ENCODE data around the gene ALDH1A1. TPM values are rescaled to one million over a fixed set of nuclear protein-coding genes. Genes with fewer than 3 reads are reported as not detected.

Gene ALDH1A1
- total and polyA plus RNA-seq, 2 experiments from 2014 or later, result not detected

- H3K9ac ChIP-seq, result no peak overlapping the region
- no peaks in the 10 kb centered on the region for H3K36me3 ChIP-seq (ENCODE audit: low read depth)
- in situ Hi-C loops (cut with MboI), result no loop called here
- H3K9me2 ChIP-seq (ENCODE audit: insufficient read depth), result no peaks in the 10 kb centered on the region
- no peaks in the 10 kb centered on the region for H3K79me2 ChIP-seq (ENCODE audit: insufficient read depth)
- H3K4me1 ChIP-seq (ENCODE audit: insufficient read depth), result no peaks in the 10 kb centered on the region
- TF ChIP-seq EZH2 (IDR thresholded peaks at IDR 0.05; ENCODE audit: insufficient read depth, poor library complexity, severe bottlenecking) (no peak), EZH2phosphoT487 (IDR thresholded peaks at IDR 0.05; ENCODE audit: insufficient read depth, low read depth) (no peak)
- H3K4me2 ChIP-seq (ENCODE audit: unreplicated experiment), result no peak overlapping the region
- DNase-seq, result no peak
- 42 to 67% methylated on average over 1 of the region's 1 CpG for WGBS, 2 experiments (ENCODE audit: low coverage in 1 of 2, low lambda C conversion rate in 2 of 2, missing lambda C conversion rate in 2 of 2)
- no peaks in the 10 kb centered on the region for H3K27me3 ChIP-seq (replicated peaks; ENCODE audit: insufficient read depth)
- no peak overlapping the region for H3K27ac ChIP-seq
- H2AFZ ChIP-seq, result no peak overlapping the region
- H3K9me3 ChIP-seq (ENCODE audit: low read depth), result no peaks in the 10 kb centered on the region
- H3F3A ChIP-seq (ENCODE audit: insufficient read depth), result no peaks in the 10 kb centered on the region
- no peaks in the 10 kb centered on the region for H4K20me1 ChIP-seq (ENCODE audit: insufficient read depth)
- no peak overlapping the region for H3K4me3 ChIP-seq
Measured at GRCh38 chr9:72925891-72926290, 27.0 kb downstream of the ALDH1A1 start.

- no peak for TF ChIP-seq EZH2 (IDR thresholded peaks at IDR 0.05; ENCODE audit: insufficient read depth, poor library complexity, severe bottlenecking)
- TF ChIP-seq EZH2phosphoT487 (IDR thresholded peaks at IDR 0.05; ENCODE audit: insufficient read depth, low read depth), result no peak
- no peak overlapping the region for H3K27ac ChIP-seq
- H3K4me2 ChIP-seq (ENCODE audit: unreplicated experiment), result no peak overlapping the region
- 48 to 54% methylated on average over 6 of the region's 6 CpGs for WGBS, 2 experiments (ENCODE audit: low coverage in 1 of 2, low lambda C conversion rate in 2 of 2, missing lambda C conversion rate in 2 of 2)
- H3K36me3 ChIP-seq (ENCODE audit: low read depth), result no peaks in the 10 kb centered on the region
- no peak overlapping the region for H2AFZ ChIP-seq
- no peaks in the 10 kb centered on the region for H3K4me1 ChIP-seq (ENCODE audit: insufficient read depth)
- H3K9ac ChIP-seq, result no peak overlapping the region
- no peaks in the 10 kb centered on the region for H3K79me2 ChIP-seq (ENCODE audit: insufficient read depth)
- no peak overlapping the region for H3K4me3 ChIP-seq
- H4K20me1 ChIP-seq (ENCODE audit: insufficient read depth), result no peaks in the 10 kb centered on the region
- no peaks in the 10 kb centered on the region for H3F3A ChIP-seq (ENCODE audit: insufficient read depth)
- no peaks in the 10 kb centered on the region for H3K9me3 ChIP-seq (ENCODE audit: low read depth)
- no peaks in the 10 kb centered on the region for H3K9me2 ChIP-seq (ENCODE audit: insufficient read depth)
- in situ Hi-C loops (cut with MboI), result no loop called here
- H3K27me3 ChIP-seq (replicated peaks; ENCODE audit: insufficient read depth), result no peaks in the 10 kb centered on the region
- no peak for DNase-seq
Measured at GRCh38 chr9:72925126-72925789, 27.6 kb downstream of the ALDH1A1 start.

- Histone ChIP-seq H3F3A (ENCODE audit: insufficient read depth) (no peaks in the 10 kb centered on the region), H3K36me3 (ENCODE audit: low read depth) (no peaks in the 10 kb centered on the region), H3K9me3 (ENCODE audit: low read depth) (no peaks in the 10 kb centered on the region), H3K27ac (no peak overlapping the region), H3K9ac (no peak overlapping the region), H3K4me1 (ENCODE audit: insufficient read depth) (no peaks in the 10 kb centered on the region), H3K4me2 (ENCODE audit: unreplicated experiment) (no peak overlapping the region), H3K4me3 (no peak overlapping the region), H3K79me2 (ENCODE audit: insufficient read depth) (no peaks in the 10 kb centered on the region), H3K9me2 (ENCODE audit: insufficient read depth) (no peaks in the 10 kb centered on the region), H3K27me3 (replicated peaks; ENCODE audit: insufficient read depth) (no peaks in the 10 kb centered on the region), H4K20me1 (ENCODE audit: insufficient read depth) (no peaks in the 10 kb centered on the region), H2AFZ (no peak overlapping the region)
- WGBS, 2 experiments (ENCODE audit: low coverage in 1 of 2, low lambda C conversion rate in 2 of 2, missing lambda C conversion rate in 2 of 2), result 51 to 73% methylated on average over 1 of the region's 1 CpG
- TF ChIP-seq EZH2phosphoT487 (IDR thresholded peaks at IDR 0.05; ENCODE audit: insufficient read depth, low read depth) (no peak), EZH2 (IDR thresholded peaks at IDR 0.05; ENCODE audit: insufficient read depth, poor library complexity, severe bottlenecking) (no peak)
- no peak for DNase-seq
- in situ Hi-C loops (cut with MboI), result no loop called here
Measured at GRCh38 chr9:72924154-72924790, 28.6 kb downstream of the ALDH1A1 start.

GRCh38 chr9:72923077-72923476 is 29.8 kb downstream of the ALDH1A1 start:
- Histone ChIP-seq H3K4me3 (no peak overlapping the region), H3K27ac (no peak overlapping the region), H3K79me2 (ENCODE audit: insufficient read depth) (no peaks in the 10 kb centered on the region), H4K20me1 (ENCODE audit: insufficient read depth) (no peaks in the 10 kb centered on the region), H3K9ac (no peak overlapping the region), H3K4me2 (ENCODE audit: unreplicated experiment) (no peak overlapping the region), H3F3A (ENCODE audit: insufficient read depth) (no peaks in the 10 kb centered on the region), H3K9me2 (ENCODE audit: insufficient read depth) (no peaks in the 10 kb centered on the region), H3K27me3 (replicated peaks; ENCODE audit: insufficient read depth) (no peaks in the 10 kb centered on the region), H3K9me3 (ENCODE audit: low read depth) (no peaks in the 10 kb centered on the region), H3K4me1 (ENCODE audit: insufficient read depth) (no peaks in the 10 kb centered on the region), H3K36me3 (ENCODE audit: low read depth) (no peaks in the 10 kb centered on the region), H2AFZ (no peak overlapping the region)
- no peak for DNase-seq
- TF ChIP-seq EZH2 (IDR thresholded peaks at IDR 0.05; ENCODE audit: insufficient read depth, poor library complexity, severe bottlenecking), result no peak
- no peak for TF ChIP-seq EZH2phosphoT487 (IDR thresholded peaks at IDR 0.05; ENCODE audit: insufficient read depth, low read depth)
- WGBS, 2 experiments (ENCODE audit: low coverage in 1 of 2, low lambda C conversion rate in 2 of 2, missing lambda C conversion rate in 2 of 2), result 81 to 84% methylated on average over 1 of the region's 1 CpG
- in situ Hi-C loops (cut with MboI), result no loop called here

All from GM23248 (cell line).